ENCODE data around the gene GID4. TPM values are rescaled to one million over a fixed set of nuclear protein-coding genes. Genes with fewer than 3 reads are reported as not detected.
A peak's percentile ranks its signal among the peaks of the same experiment; 100 is the strongest.

GID4 gene
- total RNA-seq, 5 donors from 2014 or later (not counting 1 experiment from before 2014, with no cell fraction given), result 7.9 to 12.3 (median 10.0) TPM

- no peaks in the 10 kb centered on the region for H3K9me3 Mint-ChIP-seq
- no peak overlapping the region for H3K27ac ChIP-seq (ENCODE audit: low read length)
- WGBS (ENCODE audit: insufficient coverage), result 100% methylated on average over 2 of the region's 4 CpGs
- no peak overlapping the region for H3K4me3 ChIP-seq (ENCODE audit: control insufficient read depth in 1 of 2, extremely low read depth in 1 of 2, low read length in 1 of 2)
- no peaks in the 10 kb centered on the region for H3K36me3 ChIP-seq (ENCODE audit: control insufficient read depth in 2 of 2, extremely low read depth in 1 of 2, insufficient read depth in 1 of 2, low read length in 1 of 2)
- ATAC-seq (replicated peaks in 1 of 4) (no peak), DNase-seq (no peak)
- peaks cover 0 to 36% of the 10 kb centered on the region in 2 experiments for H3K27me3 ChIP-seq (replicated peaks in 1 of 2; ENCODE audit: control insufficient read depth in 2 of 2, extremely low read depth in 1 of 2, insufficient read depth in 2 of 2, low read length in 1 of 2)
- ChIA-PET CTCF (interaction anchor here in 1 of 2 donors (0.6 kb wide), 1 partner anchor 322 kb away, joined by 3 read pairs; no protein-coding TSS in a partner anchor), POLR2A (no interaction called here)
- no peaks in the 10 kb centered on the region for H3K4me1 ChIP-seq (ENCODE audit: control insufficient read depth in 1 of 2, extremely low read depth in 1 of 2, insufficient read depth in 2 of 2, low read length in 2 of 2)
- H3K27ac Mint-ChIP-seq, result no peak overlapping the region
- H3K9me3 ChIP-seq, result no peaks in the 10 kb centered on the region
- H3K4me3 Mint-ChIP-seq, result no peak overlapping the region
- no peaks in the 10 kb centered on the region for H3K4me1 Mint-ChIP-seq
- H3K36me3 Mint-ChIP-seq, result no peaks in the 10 kb centered on the region
- H3K27me3 Mint-ChIP-seq, result peaks cover 11 to 20% of the 10 kb centered on the region in 2 donors
Observed at GRCh38 chr17:18079543-18079942, 40.3 kb downstream of the GID4 start.

GRCh38 chr17:18084256-18084655 lies 45.0 kb downstream of the GID4 start:
- Histone ChIP-seq H3K27me3 (replicated peaks in 1 of 2; ENCODE audit: control insufficient read depth in 2 of 2, extremely low read depth in 1 of 2, insufficient read depth in 2 of 2, low read length in 1 of 2) (peaks cover 0 to 12% of the 10 kb centered on the region in 2 experiments), H3K36me3 (ENCODE audit: control insufficient read depth in 2 of 2, extremely low read depth in 1 of 2, insufficient read depth in 1 of 2, low read length in 1 of 2) (no peaks in the 10 kb centered on the region), H3K4me3 (ENCODE audit: control insufficient read depth in 1 of 2, extremely low read depth in 1 of 2, low read length in 1 of 2) (no peak overlapping the region), H3K9me3 (no peaks in the 10 kb centered on the region), H3K27ac (ENCODE audit: low read length) (no peak overlapping the region), H3K4me1 (ENCODE audit: control insufficient read depth in 1 of 2, extremely low read depth in 1 of 2, insufficient read depth in 2 of 2, low read length in 2 of 2) (peaks cover 6 to 23% of the 10 kb centered on the region in 2 experiments)
- no CpG with 5 or more reads among the region's 4 CpGs for WGBS (ENCODE audit: insufficient coverage)
- H3K4me3 Mint-ChIP-seq, result no peak overlapping the region
- POLR2A ChIA-PET, result no interaction called here
- no peak overlapping the region for H3K27ac Mint-ChIP-seq
- CTCF ChIA-PET, result interaction anchor here in 1 of 2 donors (0.5 kb wide), 1 partner anchor 442 kb away, joined by 5 read pairs; no protein-coding TSS in a partner anchor
- no peaks in the 10 kb centered on the region for H3K9me3 Mint-ChIP-seq
- DNase-seq, result no peak
- H3K36me3 Mint-ChIP-seq, result no peaks in the 10 kb centered on the region
- ATAC-seq (replicated peaks in 1 of 4), result no peak
- peaks cover 19 to 21% (median 19%) of the 10 kb centered on the region in 3 donors for H3K4me1 Mint-ChIP-seq
- H3K27me3 Mint-ChIP-seq, result peaks cover 3 to 4% of the 10 kb centered on the region in 2 donors

DNA sequence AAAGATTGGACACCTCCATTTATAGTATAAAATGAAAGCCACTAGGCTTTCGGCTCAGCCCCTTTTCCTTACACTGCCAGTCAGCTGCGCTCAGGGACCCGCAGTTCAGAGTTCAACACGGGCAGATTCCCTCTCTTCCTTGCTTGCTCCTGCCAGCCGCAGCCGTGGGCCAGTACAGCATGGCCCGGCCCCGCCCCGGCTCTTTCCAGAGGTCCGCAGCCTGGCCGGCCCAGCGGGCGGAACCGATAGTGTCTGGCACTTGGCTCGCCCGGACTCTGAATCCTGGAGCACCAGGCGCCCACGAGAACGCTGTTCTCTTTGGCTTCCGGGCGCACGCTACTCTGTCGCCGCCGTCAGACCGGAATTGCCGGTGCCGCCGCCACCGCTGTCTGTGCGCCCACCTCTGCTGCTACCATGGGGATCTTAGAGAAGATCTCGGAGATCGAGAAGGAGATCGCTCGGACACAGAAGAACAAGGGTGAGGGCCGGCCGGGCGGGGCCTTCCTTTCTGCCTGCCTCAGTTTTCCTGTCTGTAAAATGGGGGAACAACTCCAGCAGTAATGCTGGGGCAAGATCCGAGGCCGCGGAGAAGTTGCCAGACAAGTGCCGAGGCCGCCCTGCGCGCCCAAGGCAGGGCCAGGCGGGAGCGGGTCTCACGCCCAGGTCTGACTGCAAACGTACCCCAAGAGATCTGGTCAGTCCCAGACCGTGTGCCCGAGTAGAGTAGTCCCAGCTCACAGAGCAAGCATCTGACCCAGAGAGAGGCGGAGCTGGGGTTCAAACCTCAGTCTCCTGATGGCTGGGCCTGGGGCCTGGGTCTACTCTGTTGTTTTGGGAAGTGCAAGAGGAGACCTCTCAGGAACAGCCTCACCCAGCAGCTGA lies 48.6 kb downstream of the GID4 start, which contains the start of gene DRG2:
Gene DRG2, plus strand, starts transcription at position 339 of the 882 bp plus-strand sequence. Its CDS starts 76 bp downstream, at position 415.
- peaks cover 28 to 31% (median 29%) of the 10 kb centered on the region in 3 donors for H3K4me1 Mint-ChIP-seq
- H3K9me3 Mint-ChIP-seq, result no peaks in the 10 kb centered on the region

DNA sequence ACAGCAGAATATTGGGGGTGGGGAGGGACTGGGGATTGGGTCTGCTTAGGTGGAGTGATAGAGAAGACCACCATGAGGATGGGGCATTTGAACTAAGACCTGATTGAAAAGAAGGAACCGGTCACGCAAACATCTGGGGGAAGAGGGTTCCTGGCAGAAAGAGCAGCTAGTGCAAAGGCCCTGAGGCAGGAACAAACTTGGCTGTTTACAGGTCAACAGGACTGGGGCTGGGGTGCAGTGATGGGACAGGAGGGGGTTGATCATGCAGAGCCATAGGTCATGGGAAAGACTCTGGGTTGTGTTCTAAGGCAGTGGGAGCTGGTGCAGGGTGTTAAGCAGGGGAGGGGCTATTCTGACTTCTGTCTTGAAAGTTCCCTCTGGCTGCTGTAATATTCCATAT lies 50.4 kb downstream of the GID4 start:
- ChIA-PET CTCF (interaction anchor here in 1 of 2 donors (0.7 kb wide), 1 partner anchor 38 kb away, joined by 7 read pairs; no protein-coding TSS in a partner anchor), POLR2A (no interaction called here)
- Mint-ChIP-seq H3K4me1 (peaks cover 32 to 36% (median 34%) of the 10 kb centered on the region in 3 donors), H3K36me3 (peaks cover 10% of the 10 kb centered on the region), H3K4me3 (peak overlapping the region; percentile 45 to 95 (median 61)), H3K27me3 (no peaks in the 10 kb centered on the region), H3K9me3 (no peaks in the 10 kb centered on the region), H3K27ac (peak overlapping the region; percentile 48 to 75)
- peaks cover 8 to 17% of the 10 kb centered on the region in 2 donors for H3K36me3 ChIP-seq (ENCODE audit: control insufficient read depth in 2 of 2, extremely low read depth in 1 of 2, insufficient read depth in 1 of 2, low read length in 1 of 2)
- DNase-seq (no peak), ATAC-seq (replicated peaks in 1 of 4) (no peak)
- 100% methylated on average over 2 of the region's 2 CpGs for WGBS (ENCODE audit: insufficient coverage)
- no peak overlapping the region for H3K27ac ChIP-seq (ENCODE audit: low read length)
- H3K4me3 ChIP-seq (ENCODE audit: control insufficient read depth in 1 of 2, extremely low read depth in 1 of 2, low read length in 1 of 2), result no peak overlapping the region
- no peaks in the 10 kb centered on the region for H3K27me3 ChIP-seq (replicated peaks in 1 of 2; ENCODE audit: control insufficient read depth in 2 of 2, extremely low read depth in 1 of 2, insufficient read depth in 2 of 2, low read length in 1 of 2)
- peaks cover 6 to 30% of the 10 kb centered on the region in 2 experiments for H3K4me1 ChIP-seq (ENCODE audit: control insufficient read depth in 1 of 2, extremely low read depth in 1 of 2, insufficient read depth in 2 of 2, low read length in 2 of 2)
- H3K9me3 ChIP-seq, result no peaks in the 10 kb centered on the region

More for the DNA sequence above, 48.6 kb downstream of the GID4 start, which contains the start of gene DRG2:
- H3K4me3 Mint-ChIP-seq, result peak within 1 kb of the TSS; percentile 95 to 99 (median 99)
- Histone ChIP-seq H3K27ac (ENCODE audit: low read length) (peak within 1 kb of the TSS; percentile 80), H3K27me3 (replicated peaks in 1 of 2; ENCODE audit: control insufficient read depth in 2 of 2, extremely low read depth in 1 of 2, insufficient read depth in 2 of 2, low read length in 1 of 2) (peaks cover 0 to under 1% of the 10 kb centered on the region in 2 experiments), H3K36me3 (ENCODE audit: control insufficient read depth in 2 of 2, extremely low read depth in 1 of 2, insufficient read depth in 1 of 2, low read length in 1 of 2) (peaks cover 0 to 6% of the 10 kb centered on the region in 2 donors), H3K4me3 (ENCODE audit: control insufficient read depth in 1 of 2, extremely low read depth in 1 of 2, low read length in 1 of 2) (peak within 1 kb of the TSS; percentile 98 to 99), H3K9me3 (no peaks in the 10 kb centered on the region), H3K4me1 (ENCODE audit: control insufficient read depth in 1 of 2, extremely low read depth in 1 of 2, insufficient read depth in 2 of 2, low read length in 2 of 2) (peaks cover 6 to 30% of the 10 kb centered on the region in 2 experiments)
- peaks cover 3% of the 10 kb centered on the region for H3K36me3 Mint-ChIP-seq
- DNase-seq, result peak; percentile 66 to 94 (median 82)
- ChIA-PET POLR2A (no interaction called here), CTCF (no interaction called here)
- peak; percentile 92 to 95 (median 94) for ATAC-seq (replicated peaks in 1 of 4)
- 1% methylated on average over 52 of the region's 52 CpGs for WGBS (ENCODE audit: insufficient coverage)
- no peaks in the 10 kb centered on the region for H3K27me3 Mint-ChIP-seq
- peak within 1 kb of the TSS; percentile 99 for H3K27ac Mint-ChIP-seq

- H3K4me3 ChIP-seq (ENCODE audit: control insufficient read depth in 1 of 2, extremely low read depth in 1 of 2, low read length in 1 of 2), result no peak overlapping the region
- 100% methylated on average over 2 of the region's 15 CpGs for WGBS (ENCODE audit: insufficient coverage)
- DNase-seq (peak in 2 of 35 experiments; percentile 15 to 31), ATAC-seq (replicated peaks in 1 of 4) (peak in 1 of 4 experiments; percentile 27)
- Mint-ChIP-seq H3K4me3 (no peak overlapping the region), H3K36me3 (peaks cover 25% of the 10 kb centered on the region), H3K4me1 (peaks cover 17 to 27% (median 25%) of the 10 kb centered on the region in 3 donors), H3K27ac (no peak overlapping the region), H3K27me3 (no peaks in the 10 kb centered on the region), H3K9me3 (no peaks in the 10 kb centered on the region)
- H3K36me3 ChIP-seq (ENCODE audit: control insufficient read depth in 2 of 2, extremely low read depth in 1 of 2, insufficient read depth in 1 of 2, low read length in 1 of 2), result peaks cover 27 to 50% of the 10 kb centered on the region in 2 donors
- peaks cover under 1 to 11% of the 10 kb centered on the region in 2 experiments for H3K4me1 ChIP-seq (ENCODE audit: control insufficient read depth in 1 of 2, extremely low read depth in 1 of 2, insufficient read depth in 2 of 2, low read length in 2 of 2)
- no peaks in the 10 kb centered on the region for H3K27me3 ChIP-seq (replicated peaks in 1 of 2; ENCODE audit: control insufficient read depth in 2 of 2, extremely low read depth in 1 of 2, insufficient read depth in 2 of 2, low read length in 1 of 2)
- H3K27ac ChIP-seq (ENCODE audit: low read length), result no peak overlapping the region
- CTCF ChIA-PET, result interaction anchor here in 1 of 2 donors (0.6 kb wide), 1 partner anchor 375 kb away, joined by 3 read pairs; no protein-coding TSS in a partner anchor
- POLR2A ChIA-PET, result no interaction called here
- H3K9me3 ChIP-seq, result no peaks in the 10 kb centered on the region
Observed at GRCh38 chr17:18093616-18094408, 54.6 kb downstream of the GID4 start.

GRCh38 chr17:18094409-18094807 lies 55.2 kb downstream of the GID4 start:
- 98% methylated on average over 6 of the region's 10 CpGs for WGBS (ENCODE audit: insufficient coverage)
- CTCF ChIA-PET, result no interaction called here
- no peaks in the 10 kb centered on the region for H3K9me3 Mint-ChIP-seq
- ATAC-seq (replicated peaks in 1 of 4) (no peak), DNase-seq (no peak)
- H3K36me3 Mint-ChIP-seq, result peaks cover 27% of the 10 kb centered on the region
- H3K27ac Mint-ChIP-seq, result no peak overlapping the region
- H3K9me3 ChIP-seq, result no peaks in the 10 kb centered on the region
- no peak overlapping the region for H3K4me3 Mint-ChIP-seq
- peaks cover 11 to 21% (median 20%) of the 10 kb centered on the region in 3 donors for H3K4me1 Mint-ChIP-seq
- POLR2A ChIA-PET, result no interaction called here
- H3K36me3 ChIP-seq (ENCODE audit: control insufficient read depth in 2 of 2, extremely low read depth in 1 of 2, insufficient read depth in 1 of 2, low read length in 1 of 2), result peaks cover 27 to 56% of the 10 kb centered on the region in 2 donors
- H3K4me3 ChIP-seq (ENCODE audit: control insufficient read depth in 1 of 2, extremely low read depth in 1 of 2, low read length in 1 of 2), result no peak overlapping the region
- peaks cover 0 to 5% of the 10 kb centered on the region in 2 experiments for H3K4me1 ChIP-seq (ENCODE audit: control insufficient read depth in 1 of 2, extremely low read depth in 1 of 2, insufficient read depth in 2 of 2, low read length in 2 of 2)
- no peaks in the 10 kb centered on the region for H3K27me3 ChIP-seq (replicated peaks in 1 of 2; ENCODE audit: control insufficient read depth in 2 of 2, extremely low read depth in 1 of 2, insufficient read depth in 2 of 2, low read length in 1 of 2)
- H3K27ac ChIP-seq (ENCODE audit: low read length), result no peak overlapping the region
- H3K27me3 Mint-ChIP-seq, result no peaks in the 10 kb centered on the region

Measured in T-cell (primary cell).